Omental fat pad (tissue), 4 donors: ENCODE data around the gene IMPDH2. TPM values are rescaled to one million over a fixed set of nuclear protein-coding genes. Genes with fewer than 3 reads are reported as not detected.

Experiments used
- ATAC-seq: fragments of 150-250 bp; one replicate; pipeline ENCODE4 v1.9.1; 2016; ENCODE audit warnings: mild to moderate bottlenecking, moderate library complexity; ENCODE audit not compliant: low FRiP score
- DNase-seq: peaks from one replicate; pipeline ENCODE4 v3.0.0-alpha.2; 2019; ENCODE audit warnings: low spot score
- total RNA-seq, 4 donors: library from RNA; depleted of rRNA; stranded (reverse); fragments of >200 nt; gene quantifications; one replicate each; pipeline ENCODE4 v1.1.0, GENCODE V29; 2016
- TF ChIP-seq, protein P1 (sequence below), 3 donors: fragments of 450-650 bp; IDR thresholded peaks; one replicate each; pipeline ENCODE4 v1.5.1; 2016 to 2017; ENCODE audit warnings: antibody characterized with exemption in 3 of 3, mild to moderate bottlenecking in 3 of 3, moderate library complexity in 2 of 3

IMPDH2 gene
- total RNA-seq, 4 donors from 2014 or later: 125 to 149 (median 138) TPM

DNA sequence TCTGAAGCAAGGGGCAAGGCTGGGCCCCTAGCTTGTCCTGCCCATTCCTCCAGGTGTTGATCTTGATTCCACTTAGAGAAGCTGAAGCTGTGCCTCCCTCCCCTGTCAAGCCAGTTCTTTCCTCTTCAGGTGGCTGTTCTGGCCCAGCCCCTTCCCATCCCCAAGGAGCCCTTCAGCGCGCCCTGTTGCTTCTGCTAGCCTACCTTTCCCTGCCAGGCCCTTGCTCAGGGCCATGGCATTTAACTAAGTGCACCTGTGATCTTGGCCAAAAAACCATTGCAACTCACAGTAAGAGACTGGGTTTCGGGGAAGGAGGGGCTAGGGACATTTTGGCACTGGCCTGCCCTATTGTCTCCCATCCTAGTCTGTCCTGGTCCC is 23.9 kb downstream of the IMPDH2 start:
- DNase-seq: no peak

DNA sequence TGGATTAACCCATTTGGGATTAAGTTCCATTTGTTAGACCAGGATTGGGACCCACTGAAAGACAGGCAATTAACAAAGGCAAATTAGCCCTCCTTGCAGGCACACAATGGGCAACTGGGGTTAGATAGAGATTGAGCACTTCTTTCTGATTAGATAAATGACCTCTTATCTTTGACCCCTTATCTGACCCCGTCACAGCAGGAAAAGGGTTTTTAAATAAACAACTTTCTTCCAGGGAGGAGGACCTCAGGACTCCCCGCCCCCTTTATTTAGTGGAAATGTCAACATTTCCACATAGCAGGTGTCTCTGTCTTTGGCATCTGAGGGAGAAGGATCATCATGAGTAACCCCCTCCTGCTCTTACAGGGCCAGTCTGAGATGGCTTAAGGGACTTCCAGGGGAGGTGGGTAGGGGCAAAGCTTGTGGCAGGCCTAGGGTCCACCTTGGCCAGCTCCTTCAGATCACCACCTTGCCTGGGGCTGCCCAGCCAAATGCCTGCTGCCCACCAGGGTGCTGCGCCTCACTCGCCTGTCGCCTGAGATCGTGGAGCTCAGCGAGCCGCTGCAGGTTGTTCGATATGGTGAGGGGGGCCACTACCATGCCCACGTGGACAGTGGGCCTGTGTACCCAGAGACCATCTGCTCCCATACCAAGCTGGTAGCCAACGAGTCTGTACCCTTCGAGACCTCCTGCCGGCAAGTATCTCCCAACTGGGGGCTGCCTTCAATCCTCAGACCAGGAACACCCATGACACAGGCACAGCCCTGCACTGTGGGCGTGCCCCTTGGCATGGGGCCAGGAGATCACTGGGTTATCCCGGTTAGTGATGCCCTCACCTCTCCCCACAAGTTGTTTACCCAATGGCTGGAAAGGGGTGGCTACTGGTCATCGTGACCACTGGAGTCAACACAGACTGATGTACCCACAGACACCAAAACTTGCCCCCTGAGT is 24.6 kb downstream of the IMPDH2 start:
- no peak for DNase-seq
- no peak for ATAC-seq
- TF ChIP-seq, protein P1, sequence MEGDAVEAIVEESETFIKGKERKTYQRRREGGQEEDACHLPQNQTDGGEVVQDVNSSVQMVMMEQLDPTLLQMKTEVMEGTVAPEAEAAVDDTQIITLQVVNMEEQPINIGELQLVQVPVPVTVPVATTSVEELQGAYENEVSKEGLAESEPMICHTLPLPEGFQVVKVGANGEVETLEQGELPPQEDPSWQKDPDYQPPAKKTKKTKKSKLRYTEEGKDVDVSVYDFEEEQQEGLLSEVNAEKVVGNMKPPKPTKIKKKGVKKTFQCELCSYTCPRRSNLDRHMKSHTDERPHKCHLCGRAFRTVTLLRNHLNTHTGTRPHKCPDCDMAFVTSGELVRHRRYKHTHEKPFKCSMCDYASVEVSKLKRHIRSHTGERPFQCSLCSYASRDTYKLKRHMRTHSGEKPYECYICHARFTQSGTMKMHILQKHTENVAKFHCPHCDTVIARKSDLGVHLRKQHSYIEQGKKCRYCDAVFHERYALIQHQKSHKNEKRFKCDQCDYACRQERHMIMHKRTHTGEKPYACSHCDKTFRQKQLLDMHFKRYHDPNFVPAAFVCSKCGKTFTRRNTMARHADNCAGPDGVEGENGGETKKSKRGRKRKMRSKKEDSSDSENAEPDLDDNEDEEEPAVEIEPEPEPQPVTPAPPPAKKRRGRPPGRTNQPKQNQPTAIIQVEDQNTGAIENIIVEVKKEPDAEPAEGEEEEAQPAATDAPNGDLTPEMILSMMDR (IDR thresholded peaks at IDR 0.05): no peak

More for the DNA sequence above, 23.9 kb downstream of the IMPDH2 start:
- no peak for ATAC-seq
- TF ChIP-seq, protein P1 (IDR thresholded peaks at IDR 0.05): no peak

DNA sequence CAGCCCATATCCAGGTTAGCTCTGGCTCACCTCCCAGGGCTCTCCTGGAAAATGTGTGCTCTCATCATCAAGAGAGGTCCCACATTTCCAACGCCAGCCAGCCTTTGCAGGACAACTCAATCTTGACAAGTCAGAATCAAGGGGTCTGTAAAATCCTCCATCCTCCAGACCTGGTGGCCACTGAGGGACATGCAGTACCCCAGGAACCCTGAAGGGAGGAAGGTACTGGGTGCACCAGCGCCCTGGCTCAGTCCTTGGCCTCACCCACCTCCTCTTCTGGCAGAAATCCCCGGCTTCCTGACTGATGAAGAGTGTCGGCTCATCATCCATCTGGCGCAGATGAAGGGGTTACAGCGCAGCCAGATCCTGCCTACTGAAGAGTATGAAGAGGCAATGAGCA is 28.0 kb downstream of the IMPDH2 start:
- no peak for ATAC-seq
- TF ChIP-seq, protein P1 (IDR thresholded peaks at IDR 0.05): no peak
- DNase-seq: no peak

DNA sequence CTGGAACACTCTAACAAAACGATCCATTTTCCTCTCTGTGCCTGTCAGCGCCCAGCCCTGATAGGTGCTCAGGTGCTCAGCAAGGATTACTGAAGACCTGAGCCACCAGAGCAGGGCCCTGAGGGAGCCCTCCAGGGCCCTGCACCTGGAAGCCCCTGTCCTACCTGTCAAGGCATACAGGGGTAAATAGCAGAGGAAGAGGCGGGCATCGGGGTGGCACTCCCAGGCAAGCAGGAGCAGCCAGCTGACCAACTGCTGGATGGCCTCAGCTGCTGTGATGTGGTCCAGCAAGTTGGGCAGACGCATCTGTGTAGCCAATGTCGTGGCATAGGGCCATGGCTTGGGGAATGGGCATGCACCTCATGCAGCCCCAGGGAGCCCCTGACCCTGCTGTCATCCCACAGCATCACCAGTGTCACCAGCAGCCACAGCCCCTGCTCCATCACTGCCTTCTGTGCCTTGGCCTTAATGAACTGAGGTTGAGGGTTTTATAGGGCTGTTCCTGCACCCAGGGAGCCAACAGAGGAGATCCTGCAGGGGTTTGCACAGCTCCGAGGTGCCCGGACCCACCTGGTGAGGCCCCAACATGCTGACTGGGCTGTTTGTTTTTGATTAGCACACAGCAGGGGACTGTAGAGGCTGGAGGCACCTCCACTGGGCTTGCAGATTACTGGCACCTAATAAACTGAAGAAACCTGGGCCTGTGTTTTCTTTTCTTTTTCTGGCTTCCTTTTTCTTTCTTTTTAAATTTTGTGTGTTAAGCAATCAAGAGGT is 29.9 kb downstream of the IMPDH2 start:
- ATAC-seq: no peak

DNA sequence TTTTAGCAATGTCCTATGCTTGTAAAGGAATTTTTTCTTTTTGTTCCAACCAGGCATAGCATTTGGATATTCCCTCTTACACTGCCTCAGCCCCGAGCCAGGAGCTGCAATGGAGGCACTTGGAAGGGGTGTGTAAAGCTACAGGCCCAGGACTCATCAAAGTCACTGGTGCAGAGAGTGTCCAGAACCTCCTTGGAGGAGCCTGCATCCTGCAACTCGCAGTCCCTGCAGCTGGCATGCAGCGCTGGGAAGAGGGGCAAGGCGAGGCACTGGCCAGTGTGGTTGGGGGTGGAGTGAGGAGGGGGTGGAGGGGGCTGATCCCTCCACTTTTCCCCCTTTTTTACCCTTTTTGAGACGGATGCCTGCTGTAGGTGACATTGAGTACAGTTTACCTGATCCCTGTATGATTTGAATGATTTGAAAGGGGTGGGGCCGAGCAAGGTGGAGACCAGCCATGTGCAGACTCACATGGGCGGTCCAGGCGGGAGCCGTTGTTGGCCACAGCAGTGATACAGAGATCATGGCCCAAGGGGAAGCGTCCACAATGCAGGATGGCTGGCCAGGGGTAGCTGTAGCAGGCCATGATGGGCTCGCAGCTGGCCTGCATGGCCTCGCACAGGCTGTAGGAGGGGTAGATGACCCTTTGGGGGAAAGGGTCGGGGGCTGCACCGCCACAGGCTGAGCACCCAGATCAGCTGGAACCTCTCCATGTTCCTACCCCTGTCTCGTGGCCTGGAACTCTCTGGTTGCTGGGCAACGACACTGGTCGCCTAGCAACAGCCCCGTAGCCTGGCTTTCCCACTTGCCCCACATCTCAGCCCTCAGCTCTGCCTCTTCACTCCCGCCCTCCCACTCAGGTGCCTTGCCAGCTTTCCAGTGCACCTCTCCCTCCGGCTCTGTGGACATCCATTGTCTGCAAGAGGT is 31.2 kb downstream of the IMPDH2 start:
- DNase-seq (no peak), ATAC-seq (no peak)
- TF ChIP-seq, protein P1 (IDR thresholded peaks at IDR 0.05): no peak

More for the DNA sequence above, 29.9 kb downstream of the IMPDH2 start:
- TF ChIP-seq, protein P1 (IDR thresholded peaks at IDR 0.05): no peak
- DNase-seq: no peak

DNA sequence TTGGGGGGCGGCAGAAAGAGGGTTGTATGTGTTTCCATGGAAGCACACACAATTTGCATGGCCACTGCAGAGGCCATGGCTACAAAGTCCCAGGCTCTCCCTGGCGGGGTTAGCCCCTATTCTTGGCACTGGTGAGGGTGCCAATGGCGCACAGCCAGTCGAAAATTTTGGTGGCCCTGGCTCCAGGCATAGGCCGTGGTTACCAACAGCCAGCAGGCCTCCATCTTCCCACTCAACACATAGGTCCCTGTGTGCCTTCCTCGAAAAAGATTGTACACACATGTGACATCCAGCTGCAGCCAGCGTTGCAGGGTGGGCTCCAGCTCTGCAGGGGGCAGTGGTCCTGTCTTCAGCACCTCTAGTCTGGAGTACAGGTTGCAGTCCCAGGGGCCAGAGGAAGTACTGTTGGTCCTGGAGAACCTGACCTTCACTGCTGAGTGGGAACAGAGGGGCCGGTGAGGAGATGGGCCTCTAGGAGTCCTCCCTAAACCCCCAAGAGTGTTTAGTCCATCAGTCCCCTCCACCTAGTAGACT is 32.0 kb downstream of the IMPDH2 start:
- TF ChIP-seq, protein P1 (IDR thresholded peaks at IDR 0.05): no peak
- DNase-seq: no peak
- no peak for ATAC-seq
